Measurements from ENCODE around the gene OR2V1.
"Not testable (repeated sequence)": the region's sequence is repeated elsewhere in the genome, so short reads cannot be mapped to it uniquely, and the experiment has no call there.

The OR2V1 gene

GRCh38 chr5:181095162-181095561, 35.8 kb downstream of the OR2V1 start:
- not testable (repeated sequence) for DNase-seq (ENCODE audit: low read depth); H3K4me3 ChIP-seq (ENCODE audit: low read length)

- DNase-seq (ENCODE audit: low read depth) = no peak
- H3K4me3 ChIP-seq (ENCODE audit: low read length) = no peak overlapping the region
- TF ChIP-seq, protein P1, sequence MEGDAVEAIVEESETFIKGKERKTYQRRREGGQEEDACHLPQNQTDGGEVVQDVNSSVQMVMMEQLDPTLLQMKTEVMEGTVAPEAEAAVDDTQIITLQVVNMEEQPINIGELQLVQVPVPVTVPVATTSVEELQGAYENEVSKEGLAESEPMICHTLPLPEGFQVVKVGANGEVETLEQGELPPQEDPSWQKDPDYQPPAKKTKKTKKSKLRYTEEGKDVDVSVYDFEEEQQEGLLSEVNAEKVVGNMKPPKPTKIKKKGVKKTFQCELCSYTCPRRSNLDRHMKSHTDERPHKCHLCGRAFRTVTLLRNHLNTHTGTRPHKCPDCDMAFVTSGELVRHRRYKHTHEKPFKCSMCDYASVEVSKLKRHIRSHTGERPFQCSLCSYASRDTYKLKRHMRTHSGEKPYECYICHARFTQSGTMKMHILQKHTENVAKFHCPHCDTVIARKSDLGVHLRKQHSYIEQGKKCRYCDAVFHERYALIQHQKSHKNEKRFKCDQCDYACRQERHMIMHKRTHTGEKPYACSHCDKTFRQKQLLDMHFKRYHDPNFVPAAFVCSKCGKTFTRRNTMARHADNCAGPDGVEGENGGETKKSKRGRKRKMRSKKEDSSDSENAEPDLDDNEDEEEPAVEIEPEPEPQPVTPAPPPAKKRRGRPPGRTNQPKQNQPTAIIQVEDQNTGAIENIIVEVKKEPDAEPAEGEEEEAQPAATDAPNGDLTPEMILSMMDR (conservative IDR thresholded peaks at IDR 0.05; ENCODE audit: low read length) = no peak
Measured at GRCh38 chr5:181092428-181092827, 38.5 kb downstream of the OR2V1 start.

- no peak overlapping the region for H3K4me3 ChIP-seq (ENCODE audit: low read length)
- TF ChIP-seq, protein P1 (conservative IDR thresholded peaks at IDR 0.05; ENCODE audit: low read length) = peak; percentile 42
- DNase-seq (ENCODE audit: low read depth) = no peak
Measured at GRCh38 chr5:181088289-181088688, 42.7 kb downstream of the OR2V1 start.

DNA sequence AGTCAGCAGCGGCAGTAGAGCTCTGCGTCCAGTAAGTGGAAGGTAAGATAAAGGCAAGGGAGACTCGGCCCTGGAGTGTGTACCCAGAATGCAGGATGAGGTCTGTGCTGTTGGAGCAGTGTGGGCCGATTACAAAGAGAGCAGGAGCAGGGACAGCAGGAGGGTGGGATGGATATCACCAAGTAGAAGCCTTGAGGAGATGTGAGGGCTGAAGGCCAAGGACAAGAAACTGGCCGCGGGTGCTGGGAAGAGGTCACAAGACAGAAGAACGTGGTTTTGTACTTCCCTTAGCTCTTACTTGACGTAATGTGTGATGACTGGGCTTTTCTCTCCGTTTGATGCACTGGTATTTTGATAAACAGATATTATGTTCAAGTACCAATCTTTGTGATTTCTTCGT, 43.7 kb downstream of the OR2V1 start:
- no peak for DNase-seq (ENCODE audit: low read depth)
- H3K4me3 ChIP-seq (ENCODE audit: low read length) = no peak overlapping the region
- TF ChIP-seq, protein P1 (conservative IDR thresholded peaks at IDR 0.05; ENCODE audit: low read length) = no peak

DNA sequence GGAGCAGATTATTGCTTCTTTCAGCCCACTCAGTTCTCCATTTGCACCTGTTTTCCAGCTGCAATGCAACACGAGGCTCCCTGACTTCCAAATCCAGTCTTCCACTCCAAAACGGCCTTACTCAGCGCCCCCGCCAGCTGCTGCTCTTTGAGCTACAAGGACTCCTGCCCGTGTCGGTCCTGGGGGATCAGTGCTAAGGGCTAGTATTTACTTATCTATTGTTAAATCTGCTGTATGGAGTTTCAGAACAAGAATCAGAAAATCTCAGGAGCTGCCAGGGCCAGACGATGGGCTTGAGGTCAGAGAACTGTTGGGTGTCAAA, 44.1 kb downstream of the OR2V1 start:
- no peak for DNase-seq (ENCODE audit: low read depth)
- H3K4me3 ChIP-seq (ENCODE audit: low read length) = no peak overlapping the region
- TF ChIP-seq, protein P1 (conservative IDR thresholded peaks at IDR 0.05; ENCODE audit: low read length) = no peak

DNA sequence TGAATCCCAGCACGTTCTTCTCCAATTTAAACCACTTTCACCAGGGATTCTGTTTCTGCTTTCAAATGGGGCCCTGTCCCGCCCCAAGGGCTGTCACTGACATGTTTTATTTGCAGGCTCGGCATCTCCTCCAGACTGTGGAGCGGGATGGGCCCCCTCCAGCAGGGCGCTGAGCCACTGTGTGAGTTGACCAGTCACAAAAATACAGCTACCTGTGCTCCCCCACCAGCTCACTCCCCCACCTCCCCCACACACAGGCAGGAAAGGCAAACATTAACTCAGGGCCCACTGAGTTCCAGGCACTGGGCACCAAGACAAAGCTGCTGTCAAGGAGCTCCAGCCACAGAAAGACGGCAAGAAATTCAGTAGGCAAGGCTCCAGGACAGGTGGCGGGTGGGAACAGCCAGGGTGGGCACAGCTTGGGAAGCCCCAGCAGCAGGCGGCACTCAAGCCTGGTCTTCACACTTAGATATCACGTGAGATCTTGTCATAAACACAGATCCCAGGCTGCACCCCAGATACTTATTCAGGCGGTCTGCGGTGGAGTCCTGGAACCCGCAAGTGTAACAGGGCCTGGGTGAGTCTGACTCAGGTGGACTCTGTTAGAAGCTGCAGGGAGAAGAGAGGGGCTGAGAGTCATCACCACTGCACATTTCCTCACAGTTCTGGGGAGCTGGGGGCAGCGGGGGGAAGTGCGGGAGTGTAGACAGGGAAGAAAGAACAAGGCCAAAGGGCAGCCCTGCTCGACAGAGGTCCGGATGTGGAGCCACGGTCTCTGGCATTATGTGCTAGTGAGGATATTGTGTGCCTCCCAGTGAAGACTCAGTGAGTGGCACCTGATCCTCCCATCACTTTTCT, 44.7 kb downstream of the OR2V1 start:
- H3K4me3 ChIP-seq (ENCODE audit: low read length) = no peak overlapping the region
- TF ChIP-seq, protein P1 (conservative IDR thresholded peaks at IDR 0.05; ENCODE audit: low read length) = no peak
- no peak for DNase-seq (ENCODE audit: low read depth)

- no peak overlapping the region for H3K4me3 ChIP-seq (ENCODE audit: low read length)
- TF ChIP-seq, protein P1 (conservative IDR thresholded peaks at IDR 0.05; ENCODE audit: low read length) = no peak
- DNase-seq (ENCODE audit: low read depth) = no peak
Measured at GRCh38 chr5:181084621-181085195, 46.3 kb downstream of the OR2V1 start.
